ENCODE results near the gene SLC34A3.

Gene SLC34A3

GRCh38 chr9:137275588-137276472, 45.1 kb downstream of the SLC34A3 start:
- DNase-seq (ENCODE audit: low read depth, low spot score) = no peak

GRCh38 chr9:137276473-137277328, 46.0 kb downstream of the SLC34A3 start:
- no peak for DNase-seq (ENCODE audit: low read depth, low spot score)

GRCh38 chr9:137277329-137278041, 46.8 kb downstream of the SLC34A3 start, which contains the start of gene TOR4A:
Gene TOR4A, plus strand, starts transcription at chr9:137277726. Its CDS starts 964 bp downstream, at chr9:137278690.
- DNase-seq (ENCODE audit: low read depth, low spot score) = no peak

- DNase-seq (ENCODE audit: low read depth, low spot score) = no peak
Observed at GRCh38 chr9:137278061-137278701, 47.5 kb downstream of the SLC34A3 start.

- DNase-seq (ENCODE audit: low read depth, low spot score) = no peak
Observed at GRCh38 chr9:137278721-137279711, 48.3 kb downstream of the SLC34A3 start.

GRCh38 chr9:137279741-137280473, 49.2 kb downstream of the SLC34A3 start:
- no peak for DNase-seq (ENCODE audit: low read depth, low spot score)

- DNase-seq (ENCODE audit: low read depth, low spot score) = no peak
Observed at GRCh38 chr9:137280474-137281344, 50.0 kb downstream of the SLC34A3 start.

GRCh38 chr9:137281345-137282116, 50.8 kb downstream of the SLC34A3 start:
- no peak for DNase-seq (ENCODE audit: low read depth, low spot score)

Data from activated naive CD8-positive, alpha-beta T cell treated with anti-CD3 and anti-CD28 coated beads, Interleukin-2, amount 50 U/mL, for 16 hours (primary cell).